ENCODE results near the gene RBPJL.

The RBPJL gene

GRCh38 chr20:45341579-45341938 lies 34.9 kb downstream of the RBPJL start:
- DNase-seq (ENCODE audit: insufficient read length, low spot score) (no peak), FAIRE-seq (no peak)
- TF ChIP-seq CTCF (IDR thresholded peaks at IDR 0.05; ENCODE audit: insufficient read depth, missing control alignments), result no peak

- DNase-seq (ENCODE audit: insufficient read length, low spot score) (no peak), FAIRE-seq (no peak)
- TF ChIP-seq CTCF (IDR thresholded peaks at IDR 0.05; ENCODE audit: insufficient read depth, missing control alignments), result no peak
These were observed 35.6 kb downstream of the RBPJL start for GRCh38 chr20:45341939-45342854.

GRCh38 chr20:45342855-45343531 lies 36.4 kb downstream of the RBPJL start:
- TF ChIP-seq CTCF (IDR thresholded peaks at IDR 0.05; ENCODE audit: insufficient read depth, missing control alignments), result no peak
- FAIRE-seq, result no peak
- DNase-seq (ENCODE audit: insufficient read length, low spot score), result no peak

- no peak for TF ChIP-seq CTCF (IDR thresholded peaks at IDR 0.05; ENCODE audit: insufficient read depth, missing control alignments)
- DNase-seq (ENCODE audit: insufficient read length, low spot score) (no peak), FAIRE-seq (no peak)
These were observed 37.0 kb downstream of the RBPJL start for GRCh38 chr20:45343532-45344167.

GRCh38 chr20:45344168-45344860 lies 37.7 kb downstream of the RBPJL start:
- no peak for TF ChIP-seq CTCF (IDR thresholded peaks at IDR 0.05; ENCODE audit: insufficient read depth, missing control alignments)
- DNase-seq (ENCODE audit: insufficient read length, low spot score) (no peak), FAIRE-seq (no peak)

- TF ChIP-seq CTCF (IDR thresholded peaks at IDR 0.05; ENCODE audit: insufficient read depth, missing control alignments), result no peak
- DNase-seq (ENCODE audit: insufficient read length, low spot score) (no peak), FAIRE-seq (no peak)
These were observed 38.7 kb downstream of the RBPJL start for GRCh38 chr20:45345104-45345936.

All from D721Med (cell line).